ENCODE measurements around the gene FRRS1. TPM values are rescaled to one million over a fixed set of nuclear protein-coding genes. Genes with fewer than 3 reads are reported as not detected.
"Not testable (repeated sequence)": the region's sequence is repeated elsewhere in the genome, so short reads cannot be mapped to it uniquely, and the experiment has no call there.

Gene FRRS1
- total RNA-seq, 1 donor from 2014 or later, result 4.0 TPM

- intact Hi-C loops (cut with DNase I), result no loop called here
Observed at GRCh38 chr1:99768524-99769245, 2.2 kb upstream of the FRRS1 start.

GRCh38 chr1:99768104-99768503 lies 1.7 kb upstream of the FRRS1 start:
- intact Hi-C loops (cut with DNase I), result no loop called here
- no peak for DNase-seq (ENCODE audit: low spot score)

More at GRCh38 chr1:99768524-99769245, 2.2 kb upstream of the FRRS1 start:
- no peak for DNase-seq (ENCODE audit: low spot score)

- DNase-seq (ENCODE audit: low spot score), result no peak
- intact Hi-C loops (cut with DNase I), result no loop called here
Observed at GRCh38 chr1:99764909-99765308, 1.5 kb downstream of the FRRS1 start.

- DNase-seq (ENCODE audit: low spot score), result no peak
- intact Hi-C loops (cut with DNase I), result no loop called here
Observed at GRCh38 chr1:99764439-99764838, 2.0 kb downstream of the FRRS1 start.

GRCh38 chr1:99763956-99764355 lies 2.5 kb downstream of the FRRS1 start:
- DNase-seq (ENCODE audit: low spot score), result no peak
- intact Hi-C loops (cut with DNase I), result no loop called here

GRCh38 chr1:99761774-99762173 lies 4.7 kb downstream of the FRRS1 start:
- intact Hi-C loops (cut with DNase I), result no loop called here
- no peak for DNase-seq (ENCODE audit: low spot score)

GRCh38 chr1:99759518-99760160 lies 6.8 kb downstream of the FRRS1 start:
- DNase-seq (ENCODE audit: low spot score), result no peak
- intact Hi-C loops (cut with DNase I), result no loop called here

GRCh38 chr1:99758686-99759517 lies 7.5 kb downstream of the FRRS1 start:
- DNase-seq (ENCODE audit: low spot score); intact Hi-C loops (cut with DNase I): not testable (repeated sequence)

GRCh38 chr1:99758073-99758511 lies 8.3 kb downstream of the FRRS1 start:
- intact Hi-C loops (cut with DNase I), result no loop called here
- DNase-seq (ENCODE audit: low spot score), result no peak

GRCh38 chr1:99756598-99756997 lies 9.8 kb downstream of the FRRS1 start:
- no peak for DNase-seq (ENCODE audit: low spot score)
- intact Hi-C loops (cut with DNase I), result no loop called here

- DNase-seq (ENCODE audit: low spot score), result no peak
- intact Hi-C loops (cut with DNase I), result no loop called here
Observed at GRCh38 chr1:99755664-99756063, 10.8 kb downstream of the FRRS1 start.

GRCh38 chr1:99754697-99755096 lies 11.7 kb downstream of the FRRS1 start:
- intact Hi-C loops (cut with DNase I), result no loop called here
- DNase-seq (ENCODE audit: low spot score), result no peak

GRCh38 chr1:99754055-99754626 lies 12.3 kb downstream of the FRRS1 start:
- intact Hi-C loops (cut with DNase I), result no loop called here
- DNase-seq (ENCODE audit: low spot score), result no peak

GRCh38 chr1:99751877-99752504 lies 14.4 kb downstream of the FRRS1 start:
- intact Hi-C loops (cut with DNase I), result no loop called here
- DNase-seq (ENCODE audit: low spot score), result no peak

GRCh38 chr1:99749504-99750347 lies 16.7 kb downstream of the FRRS1 start:
- intact Hi-C loops (cut with DNase I), result no loop called here
- no peak for DNase-seq (ENCODE audit: low spot score)

GRCh38 chr1:99748419-99748818 lies 18.0 kb downstream of the FRRS1 start:
- intact Hi-C loops (cut with DNase I), result no loop called here
- DNase-seq (ENCODE audit: low spot score), result no peak

GRCh38 chr1:99745684-99746083 lies 20.8 kb downstream of the FRRS1 start:
- intact Hi-C loops (cut with DNase I), result no loop called here
- no peak for DNase-seq (ENCODE audit: low spot score)

- DNase-seq (ENCODE audit: low spot score), result no peak
- intact Hi-C loops (cut with DNase I), result no loop called here
Observed at GRCh38 chr1:99745061-99745460, 21.4 kb downstream of the FRRS1 start.

- intact Hi-C loops (cut with DNase I), result no loop called here
Observed at GRCh38 chr1:99740141-99740540, 26.3 kb downstream of the FRRS1 start.

More at GRCh38 chr1:99740141-99740540, 26.3 kb downstream of the FRRS1 start:
- DNase-seq (ENCODE audit: low spot score), result no peak

Data from cardiac septum (tissue), 1 donor.